CD4-positive, alpha-beta T cell treated with Interleukin-6 for 4 hours (primary cell): ENCODE data around the gene AHRR.
"Not testable (repeated sequence)": the region's sequence is repeated elsewhere in the genome, so short reads cannot be mapped to it uniquely, and the experiment has no call there.

Source experiments
- DNase-seq: peaks from one replicate; pipeline ENCODE4 v3.0.0-alpha.2; 2020; ENCODE audit warnings: mixed read lengths

The AHRR gene

GRCh38 chr5:321230-321725, at the start of gene AHRR:
Gene AHRR, plus strand, starts transcription at chr5:321714. Its CDS starts 22,189 bp downstream, at chr5:343903.
- DNase-seq: peak; percentile 36

- DNase-seq: not testable (repeated sequence)
Observed at GRCh38 chr5:271828-272167, 49.7 kb upstream of the AHRR start.

GRCh38 chr5:273091-273490, 48.4 kb upstream of the AHRR start:
- not testable (repeated sequence) for DNase-seq

GRCh38 chr5:273491-273890, 48.0 kb upstream of the AHRR start:
- not testable (repeated sequence) for DNase-seq

GRCh38 chr5:274346-274745, 47.2 kb upstream of the AHRR start:
- not testable (repeated sequence) for DNase-seq

- DNase-seq: no peak
Observed at GRCh38 chr5:278646-279045, 42.9 kb upstream of the AHRR start.

- not testable (repeated sequence) for DNase-seq
Observed at GRCh38 chr5:279051-279665, 42.4 kb upstream of the AHRR start.

GRCh38 chr5:285991-286557, 35.4 kb upstream of the AHRR start:
- no peak for DNase-seq

GRCh38 chr5:290200-290599, 31.3 kb upstream of the AHRR start:
- DNase-seq: not testable (repeated sequence)

- not testable (repeated sequence) for DNase-seq
Observed at GRCh38 chr5:291345-291744, 30.2 kb upstream of the AHRR start.

GRCh38 chr5:294788-295187, 26.7 kb upstream of the AHRR start:
- DNase-seq: not testable (repeated sequence)

- DNase-seq: not testable (repeated sequence)
Observed at GRCh38 chr5:296207-296606, 25.3 kb upstream of the AHRR start.

GRCh38 chr5:296954-297353, 24.6 kb upstream of the AHRR start:
- DNase-seq: peak; percentile 31

GRCh38 chr5:297448-297847, 24.1 kb upstream of the AHRR start:
- not testable (repeated sequence) for DNase-seq

GRCh38 chr5:297991-298736, 23.4 kb upstream of the AHRR start:
- DNase-seq: not testable (repeated sequence)

GRCh38 chr5:298737-299125, 22.8 kb upstream of the AHRR start:
- DNase-seq: no peak

GRCh38 chr5:299921-300320, 21.6 kb upstream of the AHRR start:
- DNase-seq: not testable (repeated sequence)

- not testable (repeated sequence) for DNase-seq
Observed at GRCh38 chr5:300691-301435, 20.7 kb upstream of the AHRR start.

- not testable (repeated sequence) for DNase-seq
Observed at GRCh38 chr5:302416-302815, 19.1 kb upstream of the AHRR start.

GRCh38 chr5:302966-303365, 18.5 kb upstream of the AHRR start:
- DNase-seq: no peak

GRCh38 chr5:303741-304140, 17.8 kb upstream of the AHRR start:
- not testable (repeated sequence) for DNase-seq

- DNase-seq: no peak
Observed at GRCh38 chr5:305050-305449, 16.5 kb upstream of the AHRR start.

GRCh38 chr5:305459-305858, 16.1 kb upstream of the AHRR start:
- DNase-seq: no peak
